Stimulated activated CD4-positive, alpha-beta T cell treated with anti-CD3 and anti-CD28 coated beads, Interleukin-1b, Interleukin-23, amount 100 ng/mL, for 24 hours (primary cell): ENCODE results near the gene COL8A2.

Experiments used
- DNase-seq, 4 experiments: peaks; one replicate each; pipeline ENCODE4 v3.0.0-alpha.2; 2020; ENCODE audit warnings: low read depth in 4 of 4, low spot score in 1 of 4

The COL8A2 gene

GRCh38 chr1:36137226-36137625 lies 12.2 kb upstream of the COL8A2 start:
- no peak for DNase-seq

- no peak for DNase-seq
Measured at GRCh38 chr1:36136535-36136934, 11.5 kb upstream of the COL8A2 start.

DNA sequence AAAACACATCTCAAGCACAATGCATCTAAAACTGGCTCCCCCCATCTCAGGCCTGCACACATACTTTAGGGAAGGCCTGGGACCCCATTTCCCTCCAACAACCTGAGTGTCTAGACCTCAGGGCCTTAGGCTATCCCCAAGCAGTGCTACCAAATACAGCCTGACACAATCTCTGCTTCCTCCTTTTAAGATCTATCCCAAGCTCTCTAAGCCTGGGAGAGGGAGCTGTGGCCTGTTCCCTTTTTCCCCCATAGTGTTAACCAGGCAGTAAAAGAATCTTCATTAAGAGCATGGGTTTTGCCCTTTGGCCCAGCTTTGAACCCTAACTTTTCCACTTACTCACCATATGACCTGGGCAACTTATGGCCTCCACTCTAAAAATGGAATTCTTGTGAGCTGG lies 10.8 kb upstream of the COL8A2 start:
- no peak for DNase-seq

DNA sequence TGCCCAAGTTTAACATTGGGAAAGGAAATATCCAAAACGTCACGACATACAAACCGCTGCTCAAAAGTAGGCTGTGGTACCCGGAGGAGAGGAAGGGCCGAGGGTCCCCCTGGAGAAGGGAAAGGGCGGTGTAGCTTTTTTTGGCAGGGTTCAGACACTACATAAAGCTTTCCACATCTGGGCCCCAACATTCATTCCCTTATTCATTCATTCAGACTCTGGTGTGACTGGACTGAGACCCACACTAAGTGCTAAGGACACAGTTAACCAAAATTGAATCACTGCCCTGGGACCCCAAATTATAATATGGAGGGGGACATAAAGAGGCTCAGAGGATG lies 10.3 kb upstream of the COL8A2 start:
- DNase-seq = no peak

DNA sequence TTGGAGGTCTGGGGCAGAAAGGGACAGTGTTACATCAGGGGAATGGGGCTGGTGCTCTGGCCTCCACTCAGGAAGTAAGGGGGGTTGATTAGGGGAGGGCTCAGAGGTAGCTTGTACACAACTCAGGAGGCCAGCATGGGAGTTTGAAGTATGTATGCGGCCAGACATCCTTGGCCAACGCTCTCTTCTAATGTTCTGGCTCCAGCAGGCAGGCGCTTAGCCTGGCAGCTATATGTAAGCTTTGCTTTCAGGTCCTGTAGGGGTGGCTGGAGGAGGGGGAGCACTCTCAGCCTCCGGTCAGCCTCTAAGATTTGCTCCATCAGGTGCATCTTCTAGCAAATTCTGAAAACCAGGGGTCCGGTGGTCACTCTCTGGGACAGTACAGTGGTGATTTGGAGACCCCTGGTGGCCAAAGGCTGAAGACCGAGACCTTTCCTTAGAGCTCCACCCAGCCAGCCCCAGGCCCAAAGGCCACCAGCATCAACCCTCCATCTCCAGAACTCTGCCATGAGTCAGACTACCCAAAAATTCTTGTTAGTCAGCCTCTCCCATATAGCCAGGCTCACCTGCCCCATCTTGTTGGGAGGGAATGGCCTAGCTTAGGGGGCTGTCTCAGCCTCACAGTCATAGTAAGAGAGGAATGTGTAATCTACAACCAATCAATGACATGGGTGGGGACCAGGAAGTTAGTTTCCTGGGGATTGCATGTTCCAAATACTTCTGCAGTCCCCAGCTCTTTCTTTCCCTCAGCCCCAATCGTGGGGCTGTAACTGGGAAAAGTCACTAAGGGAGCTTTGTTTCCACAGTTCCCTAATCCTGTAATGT lies 9.7 kb upstream of the COL8A2 start:
- DNase-seq = no peak

- DNase-seq = no peak
Measured at GRCh38 chr1:36134031-36134430, 9.0 kb upstream of the COL8A2 start.

DNA sequence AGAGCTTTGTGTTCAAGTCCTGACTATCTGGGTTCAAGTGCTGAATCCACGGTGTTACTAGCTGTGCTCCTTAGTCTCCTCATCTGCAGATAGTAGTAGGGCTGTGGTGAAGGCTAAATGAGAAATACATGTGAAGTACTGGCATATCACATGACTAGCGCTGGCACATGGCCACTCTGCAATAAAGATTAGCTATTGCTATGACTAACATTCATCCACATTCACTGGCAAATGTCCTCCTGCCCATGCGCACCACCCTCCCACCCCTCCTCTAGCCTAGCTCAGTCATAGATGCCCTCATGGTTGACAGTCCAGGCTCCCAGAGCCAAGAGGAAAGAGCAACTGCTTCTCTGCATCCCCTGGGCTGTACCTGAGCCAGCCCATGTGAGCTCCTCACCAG lies 8.5 kb upstream of the COL8A2 start:
- no peak for DNase-seq

DNA sequence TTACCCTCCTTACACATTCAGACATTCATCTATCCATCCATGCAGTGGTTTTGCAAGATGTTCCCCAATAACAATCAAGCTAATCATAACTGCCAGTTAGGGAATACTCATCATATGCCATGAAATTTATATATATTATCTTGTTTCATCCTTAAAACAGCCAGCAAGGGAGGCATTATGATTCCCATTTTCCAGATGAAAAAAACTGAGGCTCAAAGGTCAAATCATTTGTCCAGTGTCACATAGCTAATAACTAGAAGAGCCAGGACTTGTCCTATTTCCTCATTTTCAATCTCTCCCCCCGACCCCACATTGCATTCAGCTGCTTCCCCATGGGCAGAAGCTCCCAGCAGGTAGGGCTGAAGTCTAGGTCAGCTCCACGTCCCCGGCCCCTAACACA lies 7.0 kb upstream of the COL8A2 start:
- no peak for DNase-seq

- no peak for DNase-seq
Measured at GRCh38 chr1:36128905-36129206, 3.8 kb upstream of the COL8A2 start.

DNA sequence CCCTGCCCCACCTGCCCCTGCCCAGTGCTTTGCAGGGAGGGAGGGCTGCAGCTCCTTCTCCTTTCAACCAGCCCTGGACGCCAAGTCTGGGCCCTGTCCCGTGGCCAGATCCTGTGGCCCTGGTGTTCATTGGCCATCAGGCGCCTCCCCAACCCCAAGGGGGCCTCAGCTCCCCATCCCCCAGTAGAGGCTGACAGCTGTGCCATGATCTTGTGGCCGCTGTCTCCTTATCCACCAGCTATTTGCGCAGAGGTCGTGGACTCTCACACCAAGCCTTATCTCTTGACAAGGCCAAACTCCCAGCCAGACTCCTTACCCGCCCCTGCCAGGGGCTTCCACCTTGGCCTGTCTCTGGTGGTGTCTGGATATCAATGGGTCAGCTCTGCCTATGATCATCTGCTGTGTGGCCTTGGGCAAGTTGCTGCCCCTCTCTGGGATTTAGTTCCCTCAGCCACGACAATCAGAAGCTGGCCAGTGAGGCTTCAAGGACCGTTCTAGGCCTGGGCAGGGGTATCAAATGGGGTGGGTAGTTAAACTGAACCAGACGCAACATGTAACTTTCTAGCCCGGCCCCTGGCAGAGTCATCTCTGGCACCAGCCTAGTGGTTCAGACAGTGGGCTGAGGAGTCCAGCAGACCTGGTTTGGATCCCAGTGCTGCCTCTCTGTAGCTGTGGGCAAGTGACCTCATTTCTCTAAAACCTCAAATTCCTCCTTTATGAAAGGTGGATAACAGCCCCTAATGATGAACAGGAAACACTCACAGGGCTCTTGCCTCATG lies 3.3 kb upstream of the COL8A2 start:
- no peak for DNase-seq

GRCh38 chr1:36126797-36127500 lies 1.9 kb upstream of the COL8A2 start:
- DNase-seq = no peak

DNA sequence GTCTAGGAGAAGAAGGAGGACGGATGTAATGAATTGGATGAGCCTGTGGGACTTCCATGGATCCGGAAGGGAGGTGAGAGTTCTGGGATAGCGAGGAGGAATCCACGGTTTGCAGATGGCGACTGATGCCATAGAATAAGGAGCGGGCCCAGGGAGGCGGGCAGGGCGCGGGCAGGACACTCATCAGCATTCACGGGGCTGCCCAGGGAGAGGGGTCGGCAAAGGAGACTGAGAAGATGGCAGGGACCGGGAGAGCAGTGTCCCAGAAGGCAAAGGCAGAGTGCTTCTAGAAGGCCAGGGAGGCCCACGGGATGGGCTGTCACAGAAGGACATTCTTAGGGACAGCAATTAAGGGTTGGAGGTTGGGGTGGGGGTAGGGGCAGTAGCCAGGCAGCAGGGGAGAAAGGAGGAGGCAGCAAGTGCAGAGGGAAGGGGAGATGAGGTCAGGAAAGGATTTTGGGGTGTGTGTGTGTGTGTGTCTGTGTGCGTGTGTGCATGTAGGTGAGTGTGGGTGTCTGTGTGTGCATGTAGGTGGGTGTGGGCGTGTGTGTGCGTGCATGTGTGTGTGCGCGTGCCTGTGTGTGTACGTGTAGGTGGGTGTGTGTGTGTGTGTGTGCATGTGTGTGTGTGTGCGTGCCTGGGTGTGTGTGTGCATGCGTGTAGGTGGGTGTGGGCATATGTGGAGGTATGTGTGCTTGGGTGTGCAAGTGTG lies 1.1 kb upstream of the COL8A2 start:
- no peak for DNase-seq

GRCh38 chr1:36124404-36125128 lies 456 bp downstream of the COL8A2 start:
- no peak for DNase-seq

- no peak for DNase-seq
Measured at GRCh38 chr1:36123356-36123755, 1.7 kb downstream of the COL8A2 start.

GRCh38 chr1:36122062-36123030 lies 2.7 kb downstream of the COL8A2 start:
- DNase-seq = no peak

- no peak for DNase-seq
Measured at GRCh38 chr1:36119456-36119855, 5.6 kb downstream of the COL8A2 start.

DNA sequence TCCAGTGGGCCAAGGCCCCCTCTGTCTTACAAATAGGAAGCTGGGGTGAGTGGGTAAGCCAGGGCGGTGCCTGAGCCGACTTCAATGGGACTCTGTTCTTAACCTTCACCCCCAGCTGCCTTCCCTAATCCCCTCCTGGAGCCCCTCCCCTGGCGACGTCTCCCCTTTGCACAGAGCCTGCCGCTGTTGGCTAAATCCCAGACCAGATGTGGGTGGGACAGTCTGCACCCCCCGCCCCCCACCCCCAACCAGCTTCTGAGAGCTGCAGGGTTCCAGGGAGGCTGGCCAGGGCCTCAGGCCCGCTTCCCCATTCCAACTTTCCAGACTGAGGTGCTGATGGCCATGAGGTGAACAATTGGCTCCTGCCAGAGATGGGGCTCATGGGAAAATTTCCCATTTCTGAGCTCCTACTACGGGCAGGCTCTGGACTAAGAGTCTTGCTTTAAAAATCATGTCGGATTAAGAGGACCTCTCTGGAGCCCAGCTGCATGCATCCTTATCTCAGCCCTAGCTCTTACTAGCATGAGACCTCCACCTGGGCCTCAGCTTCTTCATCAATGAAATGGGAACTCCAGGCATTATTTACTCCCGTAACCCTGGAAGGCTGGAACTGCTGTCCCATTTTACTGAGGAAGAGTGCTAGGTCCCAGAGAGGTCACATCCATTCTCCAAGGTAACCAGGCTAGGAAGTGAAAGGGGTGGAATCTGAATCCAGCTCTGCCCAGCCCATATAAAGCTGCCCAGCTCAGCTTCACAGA lies 6.4 kb downstream of the COL8A2 start:
- DNase-seq = no peak

DNA sequence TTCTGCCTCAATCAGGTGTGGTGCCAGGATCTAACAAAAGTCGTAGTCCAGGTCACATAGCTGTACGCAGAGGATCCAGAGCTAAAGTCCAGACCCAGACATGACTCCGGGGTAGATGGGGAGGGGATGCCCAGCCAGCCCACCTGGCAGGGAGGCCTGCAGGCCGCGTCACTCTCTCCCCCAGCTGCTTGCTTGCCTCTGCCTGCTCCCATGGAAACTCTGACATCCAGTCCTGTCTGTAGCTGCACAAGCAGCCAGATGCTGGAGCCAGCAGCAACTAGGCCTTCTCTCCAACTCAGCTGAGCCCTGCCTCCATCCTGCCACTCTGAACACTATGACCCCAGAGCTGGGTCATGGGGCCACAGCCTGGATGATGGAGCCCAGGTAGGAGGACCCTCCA lies 8.1 kb downstream of the COL8A2 start:
- DNase-seq = no peak

GRCh38 chr1:36115931-36116330 lies 9.1 kb downstream of the COL8A2 start:
- DNase-seq = no peak
